T-helper 1 cell (primary cell): ENCODE measurements around the gene LCE2D.

Experiments
- DNase-seq, 5 donors: peaks; one replicate each; pipeline ENCODE4 v3.0.0-alpha.2; 2012 to 2020

Gene LCE2D

GRCh38 chr1:152697701-152698600 lies 34.8 kb downstream of the LCE2D start, which contains the start of gene LCE2A:
Gene LCE2A, plus strand, starts transcription at chr1:152698345. Its CDS starts 557 bp downstream, at chr1:152698902.
- DNase-seq = no peak

- no peak for DNase-seq
Measured at GRCh38 chr1:152699746-152700145, 36.6 kb downstream of the LCE2D start.

GRCh38 chr1:152707860-152708259 lies 44.7 kb downstream of the LCE2D start, which contains the start of gene LCE4A:
Gene LCE4A, plus strand, starts transcription at chr1:152708160. Its CDS starts 916 bp downstream, at chr1:152709076.
- DNase-seq = no peak
